ENCODE measurements around the gene TNFRSF18.

DNA sequence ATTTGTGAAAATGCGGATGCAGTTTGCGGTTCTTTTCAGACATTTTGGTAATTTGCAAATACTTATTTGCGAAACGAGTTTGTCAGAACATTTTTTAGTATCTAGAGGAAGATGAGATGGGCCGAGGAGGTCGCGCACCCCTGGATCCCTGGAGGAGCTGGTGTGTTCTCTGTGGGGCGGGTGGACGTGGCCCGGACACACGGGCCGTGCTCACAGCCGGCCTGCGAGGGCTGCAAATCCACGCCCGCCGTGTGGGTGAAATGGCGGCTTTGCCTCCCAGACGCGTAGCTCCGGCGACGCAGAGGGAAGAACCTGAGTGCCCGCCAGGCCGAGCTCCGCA, 42.1 kb downstream of the TNFRSF18 start:
- TF ChIP-seq, protein P1, sequence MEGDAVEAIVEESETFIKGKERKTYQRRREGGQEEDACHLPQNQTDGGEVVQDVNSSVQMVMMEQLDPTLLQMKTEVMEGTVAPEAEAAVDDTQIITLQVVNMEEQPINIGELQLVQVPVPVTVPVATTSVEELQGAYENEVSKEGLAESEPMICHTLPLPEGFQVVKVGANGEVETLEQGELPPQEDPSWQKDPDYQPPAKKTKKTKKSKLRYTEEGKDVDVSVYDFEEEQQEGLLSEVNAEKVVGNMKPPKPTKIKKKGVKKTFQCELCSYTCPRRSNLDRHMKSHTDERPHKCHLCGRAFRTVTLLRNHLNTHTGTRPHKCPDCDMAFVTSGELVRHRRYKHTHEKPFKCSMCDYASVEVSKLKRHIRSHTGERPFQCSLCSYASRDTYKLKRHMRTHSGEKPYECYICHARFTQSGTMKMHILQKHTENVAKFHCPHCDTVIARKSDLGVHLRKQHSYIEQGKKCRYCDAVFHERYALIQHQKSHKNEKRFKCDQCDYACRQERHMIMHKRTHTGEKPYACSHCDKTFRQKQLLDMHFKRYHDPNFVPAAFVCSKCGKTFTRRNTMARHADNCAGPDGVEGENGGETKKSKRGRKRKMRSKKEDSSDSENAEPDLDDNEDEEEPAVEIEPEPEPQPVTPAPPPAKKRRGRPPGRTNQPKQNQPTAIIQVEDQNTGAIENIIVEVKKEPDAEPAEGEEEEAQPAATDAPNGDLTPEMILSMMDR (IDR thresholded peaks at IDR 0.05) = no peak
- TF ChIP-seq POLR2A (IDR thresholded peaks at IDR 0.05) = no peak
